IMR-90 (cell line): ENCODE data around the gene NHSL2. TPM values are rescaled to one million over a fixed set of nuclear protein-coding genes. Genes with fewer than 3 reads are reported as not detected.

ENCODE experiments used
- ATAC-seq: fragments of 200-7000 bp; cut with Tn5 transposase; 2 replicates; pipeline ENCODE4 v1.9.1; 2020; ENCODE audit warnings: low read depth, mild to moderate bottlenecking, moderate library complexity
- BruUV-seq: library from RNA; stranded (reverse); fragments of 400-500 nt; replicated peaks from 2 replicates; lab custom pipeline; 2021; lab: Mats Ljungman, UMichigan
- CTCF ChIA-PET: fragments of 300-600 bp; formaldehyde crosslinking; extraction: SDS; loops from one replicate; lab custom pipeline; 2021; ENCODE audit warnings: antibody characterized with exemption; lab: Yijun Ruan, JAX
- POLR2A ChIA-PET: fragments of 300-600 bp; sonication (Branson Sonifier 250); formaldehyde crosslinking; loops from one replicate; lab custom pipeline; 2022; ENCODE audit warnings: antibody characterized with exemption; ENCODE audit not compliant: unreplicated experiment; lab: Charles Lee
- DNase-seq: peaks from one replicate; pipeline ENCODE4 v3.0.0; 2013
- H2AFZ ChIP-seq: replicated peaks from 2 replicates; pipeline ENCODE3; 2013; ENCODE audit warnings: low read length, mild to moderate bottlenecking; ENCODE audit not compliant: poor library complexity
- H2AK5ac ChIP-seq: 2 replicates; pipeline ENCODE4 v1.6.1; 2013; ENCODE audit warnings: low read depth, low read length, inconsistent platforms
- H2AK9ac ChIP-seq: replicated peaks from 2 replicates; pipeline ENCODE3; 2013; ENCODE audit warnings: mild to moderate bottlenecking, low read depth, low read length, moderate library complexity; ENCODE audit not compliant: poor library complexity
- H2BK120ac ChIP-seq: 2 replicates; pipeline ENCODE4 v1.6.1; 2013; ENCODE audit warnings: low read depth, low read length, inconsistent platforms
- H2BK15ac ChIP-seq: 3 replicates; pipeline ENCODE4 v1.6.1; 2013; ENCODE audit warnings: low read depth, low read length, inconsistent platforms
- H2BK20ac ChIP-seq: 2 replicates; pipeline ENCODE4 v1.6.1; 2013; ENCODE audit warnings: low read depth, mild to moderate bottlenecking, inconsistent platforms, low read length, moderate library complexity
- H2BK5ac ChIP-seq: 2 replicates; pipeline ENCODE4 v1.6.1; 2013; ENCODE audit warnings: mild to moderate bottlenecking, low read depth, low read length, inconsistent platforms; ENCODE audit not compliant: poor library complexity, severe bottlenecking
- H3K14ac ChIP-seq: replicated peaks from 2 replicates; pipeline ENCODE4 v1.6.1; 2013; ENCODE audit warnings: low read depth, low read length, inconsistent platforms
- H3K18ac ChIP-seq: 2 replicates; pipeline ENCODE4 v1.6.1; 2013; ENCODE audit warnings: low read depth, low read length, control low read depth
- H3K23ac ChIP-seq: 2 replicates; pipeline ENCODE4 v1.6.1; 2013; ENCODE audit warnings: low read depth, low read length, inconsistent platforms
- H3K27ac ChIP-seq: 2 replicates; pipeline ENCODE4 v1.5.1; 2013; ENCODE audit warnings: mild to moderate bottlenecking, control low read depth, low read length; ENCODE audit not compliant: insufficient read depth
- H3K27me3 ChIP-seq: 2 replicates; pipeline ENCODE4 v1.6.1; 2013; ENCODE audit warnings: low read length; ENCODE audit not compliant: control insufficient read depth, insufficient read depth
- H3K36me3 ChIP-seq: 2 replicates; pipeline ENCODE4 v1.6.1; 2013; ENCODE audit warnings: low read length, mixed read lengths; ENCODE audit not compliant: control insufficient read depth, insufficient read depth
- H3K4ac ChIP-seq: 2 replicates; pipeline ENCODE4 v1.6.1; 2013; ENCODE audit warnings: low read depth, low read length, inconsistent platforms
- H3K4me1 ChIP-seq: 2 replicates; pipeline ENCODE4 v1.6.1; 2013; ENCODE audit warnings: low read length, mixed read lengths; ENCODE audit not compliant: control insufficient read depth, insufficient read depth
- H3K4me2 ChIP-seq: 2 replicates; pipeline ENCODE4 v1.6.1; 2013; ENCODE audit warnings: low read depth, mild to moderate bottlenecking, control low read depth, low read length, moderate library complexity
- H3K4me3 ChIP-seq: 2 replicates; pipeline ENCODE4 v1.5.1; 2013; ENCODE audit warnings: low read depth, mild to moderate bottlenecking, control low read depth, low read length, moderate library complexity; ENCODE audit not compliant: insufficient read depth
- H3K56ac ChIP-seq: 2 replicates; pipeline ENCODE4 v1.6.1; 2013; ENCODE audit warnings: low read length, inconsistent platforms; ENCODE audit not compliant: insufficient read depth; ENCODE audit errors: extremely low read depth
- H3K79me1 ChIP-seq, 2 experiments: 2 replicates each; pipeline ENCODE4 v1.6.1; 2013; ENCODE audit warnings: low read length in 2 of 2, inconsistent platforms in 1 of 2, low read depth in 1 of 2
- H3K9ac ChIP-seq: 2 replicates; pipeline ENCODE4 v1.6.1; 2013; ENCODE audit warnings: low read depth, low read length, control low read depth
- H3K9me1 ChIP-seq: 2 replicates; pipeline ENCODE4 v1.6.1; 2013; ENCODE audit warnings: low read length, inconsistent platforms; ENCODE audit not compliant: insufficient read depth
- H3K9me3 ChIP-seq: 2 replicates; pipeline ENCODE4 v1.6.1; 2013; ENCODE audit warnings: low read length; ENCODE audit not compliant: control insufficient read depth, insufficient read depth
- H4K20me1 ChIP-seq: 2 replicates; pipeline ENCODE4 v1.6.1; 2013; ENCODE audit warnings: low read length, inconsistent platforms; ENCODE audit not compliant: insufficient read depth
- H4K5ac ChIP-seq: 2 replicates; pipeline ENCODE4 v1.6.1; 2013; ENCODE audit warnings: mild to moderate bottlenecking, low read depth, low read length, control low read depth
- H4K8ac ChIP-seq, 2 experiments: 2 replicates each; pipeline ENCODE4 v1.6.1; 2013; ENCODE audit warnings: low read depth in 2 of 2, low read length in 2 of 2, control low read depth in 1 of 2, inconsistent platforms in 1 of 2
- H4K91ac ChIP-seq: 2 replicates; pipeline ENCODE4 v1.6.1; 2013; ENCODE audit warnings: low read depth, low read length, inconsistent platforms; ENCODE audit not compliant: insufficient read depth
- BHLHE40 ChIP-seq: fragments of 150-350 bp; IDR thresholded peaks from 2 replicates; pipeline ENCODE4 v1.6.1; 2016; ENCODE audit warnings: mild to moderate bottlenecking, low read depth, low read length
- CEBPB ChIP-seq: IDR thresholded peaks from 2 replicates; pipeline ENCODE4 v1.6.1; 2012; ENCODE audit warnings: low read depth, low read length, improper control_type of control experiment
- CHD1 ChIP-seq: IDR thresholded peaks from 2 replicates; pipeline ENCODE4 v1.6.1; 2012; ENCODE audit warnings: low read depth, low read length, improper control_type of control experiment
- MAFK ChIP-seq: IDR thresholded peaks from 2 replicates; pipeline ENCODE4 v1.6.1; 2012; ENCODE audit warnings: low read depth, low read length, improper control_type of control experiment
- MAZ ChIP-seq: IDR thresholded peaks from 2 replicates; pipeline ENCODE4 v1.6.1; 2012; ENCODE audit warnings: low read depth, mild to moderate bottlenecking, low read length, improper control_type of control experiment, moderate library complexity, borderline replicate concordance
- MXI1 ChIP-seq: IDR thresholded peaks from 2 replicates; pipeline ENCODE4 v1.6.1; 2012; ENCODE audit warnings: low read depth, mild to moderate bottlenecking, low read length, moderate library complexity, borderline replicate concordance
- NFE2L2 ChIP-seq: fragments of 150-350 bp; IDR thresholded peaks from 2 replicates; pipeline ENCODE4 v1.6.1; 2016; ENCODE audit warnings: low read depth, mild to moderate bottlenecking, low read length
- RAD21 ChIP-seq: IDR thresholded peaks from 2 replicates; pipeline ENCODE4 v1.6.1; 2012; ENCODE audit warnings: low read length, improper control_type of control experiment
- RCOR1 ChIP-seq: IDR thresholded peaks from 2 replicates; pipeline ENCODE4 v1.6.1; 2012; ENCODE audit warnings: mild to moderate bottlenecking, low read length, improper control_type of control experiment; ENCODE audit not compliant: insufficient replicate concordance
- USF2 ChIP-seq: fragments of 150-350 bp; IDR thresholded peaks from 2 replicates; pipeline ENCODE4 v1.6.1; 2017; ENCODE audit warnings: mild to moderate bottlenecking, antibody characterized with exemption, low read length, low read depth
- WGBS, 2 experiments: methylation state at CpG; one replicate each; pipeline versions ENCODE4 v1.1.5 to v1.1.7; 2013; ENCODE audit warnings: missing lambda C conversion rate in 2 of 2; ENCODE audit not compliant: insufficient read length in 1 of 2; ENCODE audit errors: extremely low coverage in 2 of 2; 5-methylcytosine and 5-hydroxymethylcytosine counted together
- dilution Hi-C: fragments of 300-500 bp; cut with HindIII; formaldehyde crosslinking; loops from one replicate; pipeline ENCODE4 v1.14.3; 2018; ENCODE audit warnings: low sequenced_read_pairs; ENCODE audit not compliant: unreplicated experiment
- in situ Hi-C: fragments of 300-500 bp; cut with MboI; formaldehyde crosslinking; loops from 3 replicates; pipeline ENCODE4 v1.14.3; 2019; ENCODE audit warnings: low sequenced_read_pairs, inconsistent platforms, mixed read lengths
- intact Hi-C: fragments of 100-400 bp; cut with micrococcal nuclease; formaldehyde crosslinking; loops from 2 replicates; pipeline ENCODE4 v1.10.0; 2022
- polyA plus RNA-seq, 3 experiments: library from polyadenylated mRNA; depleted of rRNA; stranded (reverse); fragments of >200 nt; gene quantifications; 2 replicates each; pipeline ENCODE4 v1.2.3, GENCODE V29; 2012; ENCODE audit warnings: low replicate concordance in 1 of 3
- total RNA-seq: library from RNA; depleted of rRNA; stranded (reverse); fragments of >200 nt; gene quantifications from 2 replicates; pipeline ENCODE4 v1.2.3, GENCODE V29; 2012
- TF ChIP-seq, protein P1 (sequence below): conservative IDR thresholded peaks from 2 replicates; pipeline ENCODE4 v1.5.1; 2012; ENCODE audit warnings: mild to moderate bottlenecking, low read depth, low read length, improper control_type of control experiment
- TF ChIP-seq, protein P2 (sequence below): fragments of 150-350 bp; IDR thresholded peaks from 2 replicates; pipeline ENCODE4 v1.6.1; 2016; ENCODE audit warnings: low read depth, mild to moderate bottlenecking, low read length, moderate library complexity, borderline replicate concordance

NHSL2 gene
- total and polyA plus RNA-seq, 2 of the 4 experiments (the other 2 are of a cell fraction): 0.72 to 0.75 TPM

DNA sequence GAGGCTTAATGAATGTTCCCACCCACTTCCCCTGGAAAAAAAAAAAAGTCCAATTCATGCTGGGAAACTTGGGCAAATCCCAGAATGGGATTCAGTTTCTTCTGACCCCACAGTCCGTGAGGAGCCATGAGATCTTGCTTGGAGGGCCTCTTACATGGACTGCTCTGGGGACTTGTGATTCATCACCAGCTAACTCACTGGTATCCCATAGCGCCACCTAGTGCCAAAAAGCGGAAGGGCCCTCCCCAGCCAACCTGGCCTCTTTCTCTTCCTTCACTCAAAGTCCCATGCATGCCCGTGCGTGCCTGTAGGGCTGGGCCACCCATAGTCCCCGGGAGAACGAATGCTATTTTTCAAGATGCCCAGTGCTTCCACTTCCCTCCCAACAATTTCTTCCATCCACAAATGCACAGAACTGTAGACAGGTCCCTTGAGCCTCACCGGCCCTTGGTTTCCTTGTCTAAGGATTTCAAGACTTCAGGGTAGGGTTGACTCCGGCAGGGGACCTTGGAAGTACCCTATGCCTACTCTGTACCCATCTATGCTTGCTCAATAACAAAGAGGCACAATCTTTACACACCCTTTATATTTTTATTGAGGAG is 216.0 kb downstream of the NHSL2 start (continued):
- TF ChIP-seq MAZ: peak; percentile 32; the same call in 1 of the 2 replicates

- peaks cover 50% of the 10 kb centered on the region for H3K27me3 ChIP-seq
- H3K4me1 ChIP-seq: peaks cover 2% of the 10 kb centered on the region; the same call in 1 of the 2 replicates
- ChIA-PET POLR2A (no interaction called here), CTCF (interaction anchor here (0.9 to 1.8 kb wide), 3 partner anchors 105 to 110 kb away, joined by 3 to 6 read pairs (median 5); no protein-coding TSS in a partner anchor)
- H3K14ac ChIP-seq: no peak overlapping the region
- peaks cover 4% of the 10 kb centered on the region; the same call in 1 of the 2 replicates for H3K9me3 ChIP-seq
- no TSS peak for BruUV-seq
- H3K4ac ChIP-seq: no peak overlapping the region
- no peak overlapping the region for H2BK5ac ChIP-seq
- H3K4me2 ChIP-seq: no peak overlapping the region
- no peak overlapping the region for H4K8ac ChIP-seq
- H2BK15ac ChIP-seq: no peak overlapping the region
- DNase-seq: no peak
- H2AK5ac ChIP-seq: no peak overlapping the region
- no peak overlapping the region for H3K18ac ChIP-seq
- H3K9ac ChIP-seq: no peak overlapping the region
- H3K4me3 ChIP-seq: no peak overlapping the region
- H3K9me1 ChIP-seq: no peaks in the 10 kb centered on the region
- H4K5ac ChIP-seq: no peak overlapping the region
- no peak overlapping the region for H3K56ac ChIP-seq
- H3K23ac ChIP-seq: no peak overlapping the region
- no peaks in the 10 kb centered on the region for H3K36me3 ChIP-seq
- no peak overlapping the region for H2BK20ac ChIP-seq
- H2AK9ac ChIP-seq: no peak overlapping the region
- no CpG with 5 or more reads among the region's 3 CpGs for whole genome bisulfite sequencing, 2 experiments
- H3K27ac ChIP-seq: no peak overlapping the region
- 0 out of 2 replicates have a peak overlapping the region, but pooled peaks have one; percentile 24 for H2BK120ac ChIP-seq
- no peaks in the 10 kb centered on the region for H3K79me1 ChIP-seq
- in situ Hi-C loops (loop anchor here (5.0 kb wide), 1 partner anchor 105 kb away; no protein-coding TSS in a partner anchor), intact Hi-C loops (no loop called here), dilution Hi-C loops (no loop called here)
- no peak overlapping the region for H2AFZ ChIP-seq
- H4K91ac ChIP-seq: no peak overlapping the region
- ATAC-seq: no peak
- H4K20me1 ChIP-seq: no peaks in the 10 kb centered on the region
- no peak for TF ChIP-seq RCOR1
- TF ChIP-seq, protein P1, sequence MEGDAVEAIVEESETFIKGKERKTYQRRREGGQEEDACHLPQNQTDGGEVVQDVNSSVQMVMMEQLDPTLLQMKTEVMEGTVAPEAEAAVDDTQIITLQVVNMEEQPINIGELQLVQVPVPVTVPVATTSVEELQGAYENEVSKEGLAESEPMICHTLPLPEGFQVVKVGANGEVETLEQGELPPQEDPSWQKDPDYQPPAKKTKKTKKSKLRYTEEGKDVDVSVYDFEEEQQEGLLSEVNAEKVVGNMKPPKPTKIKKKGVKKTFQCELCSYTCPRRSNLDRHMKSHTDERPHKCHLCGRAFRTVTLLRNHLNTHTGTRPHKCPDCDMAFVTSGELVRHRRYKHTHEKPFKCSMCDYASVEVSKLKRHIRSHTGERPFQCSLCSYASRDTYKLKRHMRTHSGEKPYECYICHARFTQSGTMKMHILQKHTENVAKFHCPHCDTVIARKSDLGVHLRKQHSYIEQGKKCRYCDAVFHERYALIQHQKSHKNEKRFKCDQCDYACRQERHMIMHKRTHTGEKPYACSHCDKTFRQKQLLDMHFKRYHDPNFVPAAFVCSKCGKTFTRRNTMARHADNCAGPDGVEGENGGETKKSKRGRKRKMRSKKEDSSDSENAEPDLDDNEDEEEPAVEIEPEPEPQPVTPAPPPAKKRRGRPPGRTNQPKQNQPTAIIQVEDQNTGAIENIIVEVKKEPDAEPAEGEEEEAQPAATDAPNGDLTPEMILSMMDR: no peak
- TF ChIP-seq CEBPB: no peak
- TF ChIP-seq, protein P2, sequence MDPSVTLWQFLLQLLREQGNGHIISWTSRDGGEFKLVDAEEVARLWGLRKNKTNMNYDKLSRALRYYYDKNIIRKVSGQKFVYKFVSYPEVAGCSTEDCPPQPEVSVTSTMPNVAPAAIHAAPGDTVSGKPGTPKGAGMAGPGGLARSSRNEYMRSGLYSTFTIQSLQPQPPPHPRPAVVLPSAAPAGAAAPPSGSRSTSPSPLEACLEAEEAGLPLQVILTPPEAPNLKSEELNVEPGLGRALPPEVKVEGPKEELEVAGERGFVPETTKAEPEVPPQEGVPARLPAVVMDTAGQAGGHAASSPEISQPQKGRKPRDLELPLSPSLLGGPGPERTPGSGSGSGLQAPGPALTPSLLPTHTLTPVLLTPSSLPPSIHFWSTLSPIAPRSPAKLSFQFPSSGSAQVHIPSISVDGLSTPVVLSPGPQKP: no peak
- no peak for TF ChIP-seq MAZ
- no peak for TF ChIP-seq RAD21
- TF ChIP-seq NFE2L2: no peak
- no peak for TF ChIP-seq MAFK
- no peak for TF ChIP-seq MXI1
- TF ChIP-seq BHLHE40: no peak
- no peak for TF ChIP-seq USF2
- no peak for TF ChIP-seq CHD1
Measured at GRCh38 chrX:72127332-72127731, 216.7 kb downstream of the NHSL2 start.
